HepG2 (cell line): ENCODE measurements around the gene SUSD2. TPM values are rescaled to one million over a fixed set of nuclear protein-coding genes. Genes with fewer than 3 reads are reported as not detected.

Experiments
- ATAC-seq: fragments of 200-7000 bp; cut with Tn5 transposase; 3 replicates; pipeline ENCODE4 v1.9.1; 2020; ENCODE audit warnings: mild to moderate bottlenecking, moderate library complexity
- BruUV-seq: library from RNA; stranded (reverse); fragments of 400-500 nt; replicated peaks from 2 replicates; lab custom pipeline; 2021; lab: Mats Ljungman, UMichigan
- CTCF ChIA-PET: fragments of 300-600 bp; formaldehyde crosslinking; extraction: SDS; loops from one replicate; lab custom pipeline; 2021; ENCODE audit warnings: low total read pairs, inconsistent platforms, low intra/inter-chr PET ratio; lab: Yijun Ruan, JAX
- POLR2A ChIA-PET: fragments of 350-600 bp; sonication (Branson Sonifier 250); formaldehyde crosslinking; loops from one replicate; lab custom pipeline; 2020; ENCODE audit warnings: antibody characterized with exemption, inconsistent platforms; lab: Yijun Ruan, JAX
- DNase-seq: peaks from one replicate; pipeline ENCODE4 v3.0.0-alpha.2; 2015; ENCODE audit warnings: low spot score
- FAIRE-seq: peaks from 3 replicates; lab custom pipeline; 2011; peaks lifted over from hg19 to GRCh38; lab: Jason Lieb, UNC
- H2AFZ ChIP-seq: one replicate; pipeline ENCODE4 v1.6.1; 2011; ENCODE audit warnings: low read length, inconsistent platforms
- H3K27ac ChIP-seq: fragments of 300-600 bp; 3 replicates; pipeline ENCODE4 v1.8.0; 2011; ENCODE audit warnings: mixed run types, mild to moderate bottlenecking, mixed read lengths, low read length, inconsistent platforms; ENCODE audit not compliant: insufficient read depth; ENCODE audit errors: extremely low read length
- H3K27me3 ChIP-seq, 2 experiments: fragments of 200-600 bp in 1 of 2; 2 replicates in 1 of 2; 3 replicates in 1 of 2; pipeline versions ENCODE4 v1.6.0 to v1.8.0; 2011; ENCODE audit warnings: low read length in 2 of 2, mild to moderate bottlenecking in 2 of 2, moderate library complexity in 2 of 2, inconsistent platforms in 1 of 2; ENCODE audit not compliant: insufficient read depth in 2 of 2, control insufficient read depth in 1 of 2
- H3K36me3 ChIP-seq, 2 experiments: fragments of 200-600 bp in 1 of 2; replicated peaks in 1 of 2; 2 replicates in 1 of 2; 3 replicates in 1 of 2; pipeline versions ENCODE4 v1.5.1 to v1.8.0; 2011; ENCODE audit warnings: low read length in 2 of 2, inconsistent platforms in 1 of 2; ENCODE audit not compliant: insufficient read depth in 2 of 2, control insufficient read depth in 1 of 2
- H3K4me1 ChIP-seq: 2 replicates; pipeline ENCODE4 v1.5.1; 2012; ENCODE audit warnings: low read length, inconsistent platforms; ENCODE audit not compliant: insufficient read depth
- H3K4me2 ChIP-seq: 2 replicates; pipeline ENCODE4 v1.6.0; 2011; ENCODE audit warnings: low read depth, low read length, inconsistent platforms
- H3K4me3 ChIP-seq, 3 experiments: fragments of 200-600 bp in 1 of 3; sonication (generic), shearing (Covaris generic) in 1 of 3; replicated peaks in 1 of 3; 2 replicates each; pipeline ENCODE4 v1.5.1; 2011 to 2016; ENCODE audit warnings: low read length in 3 of 3, inconsistent platforms in 2 of 3, low read depth in 2 of 3, mild to moderate bottlenecking in 2 of 3, control low read depth in 1 of 3, mixed read lengths in 1 of 3; ENCODE audit not compliant: insufficient read depth in 1 of 3
- H3K79me2 ChIP-seq: one replicate; pipeline ENCODE4 v1.6.1; 2011; ENCODE audit warnings: low read length, inconsistent platforms; ENCODE audit not compliant: insufficient read depth
- H3K9ac ChIP-seq: 2 replicates; pipeline ENCODE4 v1.6.0; 2011; ENCODE audit warnings: mild to moderate bottlenecking, low read depth, low read length, inconsistent platforms; ENCODE audit not compliant: insufficient read depth
- H3K9me3 ChIP-seq: 2 replicates; pipeline ENCODE4 v1.5.1; 2012; ENCODE audit warnings: mild to moderate bottlenecking, low read length
- H4K20me1 ChIP-seq: 2 replicates; pipeline ENCODE4 v1.6.0; 2011; ENCODE audit warnings: inconsistent platforms, mild to moderate bottlenecking, low read length, moderate library complexity; ENCODE audit not compliant: insufficient read depth
- FOXA1 ChIP-seq, 2 experiments: fragments of 450-650 bp in 1 of 2; sonication (generic) in 1 of 2; formaldehyde crosslinking in 1 of 2; IDR thresholded peaks; 2 replicates each; pipeline versions ENCODE4 v1.4.0 to v1.6.1; 2016 to 2020; ENCODE audit warnings: missing genetic modification reagents in 1 of 2
- HNF4G ChIP-seq, 2 experiments: sonication (generic) in 1 of 2; formaldehyde crosslinking in 1 of 2; IDR thresholded peaks; 2 replicates each; pipeline versions ENCODE4 v1.4.0 to v1.6.1; 2011 to 2020; ENCODE audit warnings: borderline replicate concordance in 2 of 2, low read depth in 2 of 2, mild to moderate bottlenecking in 2 of 2, low read length in 1 of 2, missing genetic modification reagents in 1 of 2, moderate library complexity in 1 of 2
- NFATC3 ChIP-seq: sonication (generic); formaldehyde crosslinking; IDR thresholded peaks from 2 replicates; pipeline ENCODE4 v1.5.1; 2020; ENCODE audit warnings: mild to moderate bottlenecking, missing genetic modification reagents
- PCBP2 ChIP-seq: fragments of 200-400 bp; formaldehyde crosslinking; optimal IDR thresholded peaks from 2 replicates; pipeline ENCODE3; 2018; ENCODE audit warnings: low read length, low read depth; ENCODE audit not compliant: poor library complexity, severe bottlenecking
- PITX1 ChIP-seq: sonication (generic); formaldehyde crosslinking; IDR thresholded peaks from 2 replicates; pipeline ENCODE4 v1.5.1; 2020; ENCODE audit warnings: mild to moderate bottlenecking, missing genetic modification reagents
- POGZ ChIP-seq: sonication (generic); formaldehyde crosslinking; IDR thresholded peaks from 2 replicates; pipeline ENCODE4 v1.4.0; 2020; ENCODE audit warnings: mild to moderate bottlenecking, missing genetic modification reagents
- STAG1 ChIP-seq: sonication (generic); formaldehyde crosslinking; IDR thresholded peaks from 2 replicates; pipeline ENCODE4 v1.4.0; 2020; ENCODE audit warnings: missing genetic modification reagents
- XRCC5 ChIP-seq: fragments of 200-400 bp; formaldehyde crosslinking; optimal IDR thresholded peaks from 2 replicates; pipeline ENCODE3; 2017; ENCODE audit warnings: mild to moderate bottlenecking, low read length
- ZFP36 ChIP-seq: fragments of 150-350 bp; IDR thresholded peaks from 2 replicates; pipeline ENCODE4 v1.6.1; 2018; ENCODE audit warnings: borderline replicate concordance, low read length, low read depth; ENCODE audit not compliant: partially characterized antibody
- ZNF282 ChIP-seq: fragments of 450-650 bp; IDR thresholded peaks from 2 replicates; pipeline ENCODE4 v1.6.1; 2018; ENCODE audit not compliant: partially characterized antibody
- ZNF446 ChIP-seq: sonication (generic); formaldehyde crosslinking; IDR thresholded peaks from 2 replicates; pipeline ENCODE4 v1.5.0; 2020; ENCODE audit warnings: mild to moderate bottlenecking, missing genetic modification reagents
- ZNF574 ChIP-seq: sonication (generic); formaldehyde crosslinking; IDR thresholded peaks from 2 replicates; pipeline ENCODE4 v1.4.0; 2020; ENCODE audit warnings: missing genetic modification reagents
- ZNF768 ChIP-seq: sonication (generic); formaldehyde crosslinking; IDR thresholded peaks from 2 replicates; pipeline ENCODE4 v1.4.0; 2020; ENCODE audit warnings: missing genetic modification reagents
- ZNF781 ChIP-seq: sonication (generic); formaldehyde crosslinking; IDR thresholded peaks from 2 replicates; pipeline ENCODE4 v1.5.1; 2020; ENCODE audit warnings: borderline replicate concordance, mild to moderate bottlenecking, missing genetic modification reagents; ENCODE audit errors: not compliant biosample characterization
- ZNF800 ChIP-seq: sonication (generic); formaldehyde crosslinking; IDR thresholded peaks from 2 replicates; pipeline ENCODE4 v1.4.0; 2020; ENCODE audit warnings: missing genetic modification reagents
- WGBS: methylation state at CpG from one replicate; pipeline ENCODE4 v1.1.6; 2017; ENCODE audit warnings: low lambda C conversion rate; 5-methylcytosine and 5-hydroxymethylcytosine counted together
- in situ Hi-C: cut with HindIII; loops from 2 replicates; pipeline ENCODE4 v1.10.0; 2017; ENCODE audit warnings: low pct_unique_long_range_greater_than_20kb; ENCODE audit not compliant: extremely low pct_ligation_motif_present
- intact Hi-C: fragments of 100-400 bp; cut with micrococcal nuclease; formaldehyde crosslinking; loops from one replicate; pipeline ENCODE4 v1.10.0; 2022; ENCODE audit not compliant: unreplicated experiment
- polyA plus RNA-seq, 8 experiments: library from polyadenylated mRNA; depleted of rRNA in 3 of 8; stranded (reverse) in 7 of 8; unstranded in 1 of 8; fragments of >200 nt; fragmentation: Illumina TruSeq in 4 of 8; extraction: Trizol in 4 of 8; gene quantifications; 2 replicates each; pipeline versions ENCODE4 v1.2.1 to v1.2.3, GENCODE V29; 2011 to 2016; ENCODE audit warnings: low read depth in 4 of 8, missing spikeins in 1 of 8, mixed read lengths in 1 of 8; ENCODE audit not compliant: insufficient read depth in 1 of 8
- total RNA-seq, 5 experiments: library from RNA; depleted of rRNA; stranded (reverse); fragments of >200 nt; fragmentation: Illumina TruSeq; extraction: Trizol; gene quantifications; 2 replicates each; pipeline ENCODE4 v1.2.3, GENCODE V29; 2016; ENCODE audit warnings: low read depth in 1 of 5
- TF ChIP-seq, protein P1 (sequence below): sonication (generic); formaldehyde crosslinking; IDR thresholded peaks from 2 replicates; pipeline ENCODE4 v1.5.0; 2020; ENCODE audit warnings: mild to moderate bottlenecking, missing genetic modification reagents, moderate library complexity

The SUSD2 gene
- total and polyA plus RNA-seq, 2 of the 13 experiments (the other 11 are each of a cell fraction or from before 2014, with no cell fraction given) = 2.1 to 11.0 TPM

DNA sequence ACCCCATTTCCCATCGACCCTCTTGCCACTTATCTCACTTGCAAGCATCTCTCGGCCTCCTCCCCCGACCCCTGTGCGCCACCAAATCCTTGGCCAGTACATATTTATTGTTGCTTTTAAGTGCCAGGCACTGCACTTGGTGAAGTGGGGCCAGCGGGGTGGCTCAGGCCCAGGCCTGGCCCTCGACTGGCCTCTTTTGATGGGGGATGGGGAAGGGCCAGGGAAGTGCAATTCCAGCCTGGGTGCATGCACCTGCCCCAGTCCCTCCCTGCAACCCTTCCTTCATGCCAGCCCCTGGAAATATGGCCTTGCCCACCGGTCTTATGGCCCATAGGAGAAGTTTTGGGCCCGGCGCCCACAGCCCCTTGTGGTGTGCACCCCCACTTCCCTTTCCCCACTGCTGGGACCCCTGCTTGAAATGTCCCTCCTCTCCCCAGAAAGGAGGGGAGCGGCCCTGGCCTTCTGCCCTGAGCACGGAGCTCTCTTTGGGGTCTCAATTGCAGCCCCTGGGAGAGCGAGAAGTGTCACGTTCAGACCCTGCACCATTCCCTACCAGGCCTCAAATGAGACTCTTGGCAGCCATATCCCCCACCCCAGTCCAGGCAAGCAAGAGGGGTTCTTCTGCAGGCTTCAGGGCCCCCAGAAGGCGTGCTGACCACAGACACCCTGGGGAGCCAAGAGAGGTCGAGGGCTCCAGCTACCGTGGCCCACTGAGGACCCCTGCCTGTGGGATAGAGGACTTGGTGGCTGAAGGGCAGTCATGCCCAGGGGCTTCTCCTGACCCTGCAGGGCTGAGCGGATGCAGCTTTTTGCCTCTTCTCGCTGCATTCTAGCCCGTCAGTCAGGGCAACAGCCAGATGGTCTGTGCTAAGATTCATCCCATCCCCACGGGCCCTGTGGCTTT lies 961 bp downstream of the SUSD2 start:
- WGBS = 45% methylated on average over 12 of the region's 20 CpGs
- Histone ChIP-seq H3K36me3 (peaks cover 0 to under 1% of the 10 kb centered on the region in 2 experiments; a peak in 1 of 5 replicates), H3K27ac (no peak overlapping the region), H3K4me2 (peak overlapping the region; percentile 98), H2AFZ (no peak overlapping the region), H3K9ac (peak overlapping the region; percentile 52; the same call in 1 of the 2 replicates), H3K9me3 (no peaks in the 10 kb centered on the region), H3K4me1 (peaks cover 23% of the 10 kb centered on the region), H3K4me3 (peak overlapping the region in 2 of 3 experiments; percentile 49 to 74; a peak in 3 of 6 replicates), H3K79me2 (no peaks in the 10 kb centered on the region), H4K20me1 (no peaks in the 10 kb centered on the region), H3K27me3 (no peaks in the 10 kb centered on the region)
- no TSS peak for BruUV-seq
- in situ Hi-C loops = no loop called here
- FAIRE-seq = no peak
- peak; percentile 37 for ATAC-seq
- intact Hi-C loops = no loop called here
- DNase-seq = peak; percentile 38
- POLR2A ChIA-PET = interaction anchor here (2.2 kb wide), 1 partner anchor 26 kb away, joined by 10 read pairs; no protein-coding TSS in a partner anchor
- CTCF ChIA-PET = no interaction called here
- TF ChIP-seq POGZ (CRISPR knock-in tag) = no peak
- TF ChIP-seq ZFP36 = no peak
- no peak for TF ChIP-seq ZNF446
- TF ChIP-seq NFATC3 (CRISPR knock-in tag) = no peak
- no peak for TF ChIP-seq ZNF282
- no peak for TF ChIP-seq ZNF781 (CRISPR knock-in tag)
- no peak for TF ChIP-seq ZNF574 (CRISPR knock-in tag)
- TF ChIP-seq, protein P1, sequence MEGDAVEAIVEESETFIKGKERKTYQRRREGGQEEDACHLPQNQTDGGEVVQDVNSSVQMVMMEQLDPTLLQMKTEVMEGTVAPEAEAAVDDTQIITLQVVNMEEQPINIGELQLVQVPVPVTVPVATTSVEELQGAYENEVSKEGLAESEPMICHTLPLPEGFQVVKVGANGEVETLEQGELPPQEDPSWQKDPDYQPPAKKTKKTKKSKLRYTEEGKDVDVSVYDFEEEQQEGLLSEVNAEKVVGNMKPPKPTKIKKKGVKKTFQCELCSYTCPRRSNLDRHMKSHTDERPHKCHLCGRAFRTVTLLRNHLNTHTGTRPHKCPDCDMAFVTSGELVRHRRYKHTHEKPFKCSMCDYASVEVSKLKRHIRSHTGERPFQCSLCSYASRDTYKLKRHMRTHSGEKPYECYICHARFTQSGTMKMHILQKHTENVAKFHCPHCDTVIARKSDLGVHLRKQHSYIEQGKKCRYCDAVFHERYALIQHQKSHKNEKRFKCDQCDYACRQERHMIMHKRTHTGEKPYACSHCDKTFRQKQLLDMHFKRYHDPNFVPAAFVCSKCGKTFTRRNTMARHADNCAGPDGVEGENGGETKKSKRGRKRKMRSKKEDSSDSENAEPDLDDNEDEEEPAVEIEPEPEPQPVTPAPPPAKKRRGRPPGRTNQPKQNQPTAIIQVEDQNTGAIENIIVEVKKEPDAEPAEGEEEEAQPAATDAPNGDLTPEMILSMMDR (CRISPR knock-in tag) = peak; percentile 78
- TF ChIP-seq PCBP2 = no peak
- no peak for TF ChIP-seq ZNF800 (CRISPR knock-in tag)
- no peak for TF ChIP-seq FOXA1 (IDR thresholded peaks at IDR 0.05)
- no peak for TF ChIP-seq FOXA1 (CRISPR knock-in tag; IDR thresholded peaks at IDR 0.05)
- no peak for TF ChIP-seq XRCC5
- no peak for TF ChIP-seq HNF4G (IDR thresholded peaks at IDR 0.05; ENCODE audit: borderline replicate concordance, low read depth, low read length)
- no peak for TF ChIP-seq HNF4G (CRISPR knock-in tag; IDR thresholded peaks at IDR 0.05; ENCODE audit: borderline replicate concordance, low read depth)
- TF ChIP-seq PITX1 = 0 out of 2 replicates have a peak, but pooled peaks have one; percentile 17
- 0 out of 2 replicates have a peak, but pooled peaks have one; percentile 6 for TF ChIP-seq ZNF768 (CRISPR knock-in tag)
- TF ChIP-seq STAG1 (CRISPR knock-in tag) = peak; percentile 77
